Fibroblast of lung (primary cell): ENCODE data around the gene ATP4A. TPM values are rescaled to one million over a fixed set of nuclear protein-coding genes. Genes with fewer than 3 reads are reported as not detected.

Experiments used
- DNase-seq, 2 donors: peaks; one replicate each; pipeline versions ENCODE4 v3.0.0 to v3.0.0-alpha.2; 2010; ENCODE audit warnings: low read depth in 2 of 2
- H2AFZ ChIP-seq: 2 replicates; pipeline ENCODE4 v1.5.1; 2012; ENCODE audit warnings: low read length, control low read depth, inconsistent platforms
- H3K27ac ChIP-seq: 2 replicates; pipeline ENCODE4 v1.5.1; 2011; ENCODE audit warnings: low read length, control low read depth; ENCODE audit not compliant: insufficient read depth
- H3K27me3 ChIP-seq: 2 replicates; pipeline ENCODE4 v1.5.1; 2011; ENCODE audit warnings: mild to moderate bottlenecking, low read length; ENCODE audit not compliant: control insufficient read depth, insufficient read depth
- H3K36me3 ChIP-seq: 2 replicates; pipeline ENCODE4 v1.5.1; 2011; ENCODE audit warnings: low read length; ENCODE audit not compliant: control insufficient read depth, insufficient read depth
- H3K4me1 ChIP-seq: 2 replicates; pipeline ENCODE4 v1.5.1; 2011; ENCODE audit warnings: low read length; ENCODE audit not compliant: control insufficient read depth, insufficient read depth; ENCODE audit errors: extremely low read depth
- H3K4me2 ChIP-seq: 2 replicates; pipeline ENCODE4 v1.5.1; 2011; ENCODE audit warnings: low read length, control low read depth; ENCODE audit not compliant: insufficient read depth; ENCODE audit errors: extremely low read depth
- H3K4me3 ChIP-seq, 4 experiments: fragments of 200-600 bp in 1 of 4; sonication (generic) in 1 of 4; replicated peaks in 1 of 4; 2 replicates each; pipeline ENCODE4 v1.5.1; 2011 to 2016; ENCODE audit warnings: low read length in 4 of 4, low read depth in 3 of 4, mild to moderate bottlenecking in 3 of 4, control low read depth in 2 of 4, inconsistent platforms in 1 of 4, mixed read lengths in 1 of 4; ENCODE audit not compliant: insufficient read depth in 1 of 4; ENCODE audit errors: control extremely low read depth in 1 of 4
- H3K79me2 ChIP-seq: 2 replicates; pipeline ENCODE4 v1.5.1; 2012; ENCODE audit warnings: mild to moderate bottlenecking, low read length, inconsistent platforms; ENCODE audit not compliant: control insufficient read depth, insufficient read depth
- H3K9ac ChIP-seq: 2 replicates; pipeline ENCODE4 v1.5.1; 2011; ENCODE audit warnings: mild to moderate bottlenecking, low read length, control low read depth; ENCODE audit not compliant: insufficient read depth
- H3K9me3 ChIP-seq: 2 replicates; pipeline ENCODE4 v1.5.1; 2012; ENCODE audit warnings: low read depth, low read length; ENCODE audit not compliant: control insufficient read depth, insufficient read depth
- H4K20me1 ChIP-seq: 2 replicates; pipeline ENCODE4 v1.5.1; 2011; ENCODE audit warnings: low read length; ENCODE audit not compliant: control insufficient read depth, insufficient read depth; ENCODE audit errors: extremely low read depth
- CTCF ChIP-seq, 2 donors: IDR thresholded peaks in 1 of 2; conservative IDR thresholded peaks in 1 of 2; 1 replicate in 1 of 2; 2 replicates in 1 of 2; pipeline ENCODE4 v1.5.1; 2011 to 2012; ENCODE audit warnings: low read length in 2 of 2, control low read depth in 1 of 2, inconsistent platforms in 1 of 2, low read depth in 1 of 2, mild to moderate bottlenecking in 1 of 2
- EZH2 ChIP-seq: IDR thresholded peaks from 2 replicates; pipeline ENCODE4 v1.5.1; 2012; ENCODE audit warnings: low read length, control low read depth, mild to moderate bottlenecking; ENCODE audit errors: missing control alignments
- polyA plus RNA-seq, 2 donors: library from polyadenylated mRNA; depleted of rRNA in 1 of 2; stranded (reverse) in 1 of 2; unstranded in 1 of 2; fragments of >200 nt; gene quantifications; 2 replicates each; pipeline ENCODE4 v1.2.1, GENCODE V29; 2011 to 2012; ENCODE audit warnings: missing spikeins in 1 of 2
- total RNA-seq: library from RNA; depleted of rRNA; stranded (reverse); fragments of >200 nt; gene quantifications from 2 replicates; pipeline ENCODE4 v1.2.1, GENCODE V29; 2014

Gene ATP4A
- total and polyA plus RNA-seq, 2 donors (not counting 1 experiment from before 2014, with no cell fraction given) = not detected

GRCh38 chr19:35577918-35578317 lies 14.5 kb upstream of the ATP4A start:
- Histone ChIP-seq H3K27me3 (no peaks in the 10 kb centered on the region), H3K4me3 (no peak overlapping the region), H2AFZ (no peak overlapping the region), H3K79me2 (no peaks in the 10 kb centered on the region), H3K27ac (no peak overlapping the region), H3K9me3 (no peaks in the 10 kb centered on the region), H3K36me3 (no peaks in the 10 kb centered on the region), H4K20me1 (no peaks in the 10 kb centered on the region), H3K4me1 (no peaks in the 10 kb centered on the region), H3K4me2 (no peak overlapping the region), H3K9ac (no peak overlapping the region)
- DNase-seq = no peak
- TF ChIP-seq EZH2 (no peak), CTCF (conservative IDR thresholded peaks at IDR 0.05 in 1 of 2, IDR thresholded peaks at IDR 0.05 in 1 of 2; ENCODE audit: low read depth in 1 of 2, low read length in 2 of 2) (no peak)

- Histone ChIP-seq H3K79me2 (no peaks in the 10 kb centered on the region), H2AFZ (no peak overlapping the region), H3K9ac (no peak overlapping the region), H3K4me3 (no peak overlapping the region), H3K27me3 (no peaks in the 10 kb centered on the region), H3K36me3 (no peaks in the 10 kb centered on the region), H3K27ac (no peak overlapping the region), H3K9me3 (no peaks in the 10 kb centered on the region), H3K4me1 (no peaks in the 10 kb centered on the region), H4K20me1 (no peaks in the 10 kb centered on the region), H3K4me2 (no peak overlapping the region)
- TF ChIP-seq CTCF (conservative IDR thresholded peaks at IDR 0.05 in 1 of 2, IDR thresholded peaks at IDR 0.05 in 1 of 2; ENCODE audit: low read depth in 1 of 2, low read length in 2 of 2) = no peak
- no peak for TF ChIP-seq EZH2
- DNase-seq = no peak
These were observed 8.0 kb upstream of the ATP4A start for GRCh38 chr19:35571406-35571965.

GRCh38 chr19:35569281-35569781 lies 5.9 kb upstream of the ATP4A start:
- Histone ChIP-seq H3K36me3 (no peaks in the 10 kb centered on the region), H3K27ac (no peak overlapping the region), H3K4me2 (no peak overlapping the region), H3K4me3 (no peak overlapping the region), H3K9ac (no peak overlapping the region), H3K79me2 (no peaks in the 10 kb centered on the region), H4K20me1 (no peaks in the 10 kb centered on the region), H3K9me3 (no peaks in the 10 kb centered on the region), H3K4me1 (no peaks in the 10 kb centered on the region), H3K27me3 (no peaks in the 10 kb centered on the region), H2AFZ (no peak overlapping the region)
- DNase-seq = no peak
- TF ChIP-seq EZH2 = no peak
- TF ChIP-seq CTCF (conservative IDR thresholded peaks at IDR 0.05 in 1 of 2, IDR thresholded peaks at IDR 0.05 in 1 of 2; ENCODE audit: low read depth in 1 of 2, low read length in 2 of 2) = no peak
